ENCODE results near the gene KRT38. TPM values are rescaled to one million over a fixed set of nuclear protein-coding genes. Genes with fewer than 3 reads are reported as not detected.

The KRT38 gene
- total and polyA plus RNA-seq, 4 donors, result not detected

GRCh38 chr17:41464682-41465081 is 23.9 kb upstream of the KRT38 start:
- no peaks in the 10 kb centered on the region for H3K36me3 ChIP-seq (ENCODE audit: control insufficient read depth in 4 of 4, insufficient read depth in 3 of 4, low read depth in 1 of 4, low read length in 3 of 4)
- no peak overlapping the region for H3K4me3 ChIP-seq (ENCODE audit: low read depth in 1 of 3, low read length in 3 of 3)
- H3K4me1 ChIP-seq (ENCODE audit: control insufficient read depth in 4 of 4, insufficient read depth in 4 of 4, low read length in 3 of 4), result no peaks in the 10 kb centered on the region
- no peaks in the 10 kb centered on the region for H3K27me3 ChIP-seq (ENCODE audit: control insufficient read depth in 4 of 4, insufficient read depth in 4 of 4, low read length in 3 of 4)
- no peak for DNase-seq (ENCODE audit: low spot score)
- TF ChIP-seq SP1 (IDR thresholded peaks at IDR 0.05) (no peak), JUND (IDR thresholded peaks at IDR 0.05) (no peak), CTCF (IDR thresholded peaks at IDR 0.05; ENCODE audit: low read depth, low read length, missing input control) (no peak), GABPA (IDR thresholded peaks at IDR 0.05 in 1 of 2, conservative IDR thresholded peaks at IDR 0.05 in 1 of 2) (no peak), NR2F2 (IDR thresholded peaks at IDR 0.05) (no peak), ZBTB33 (IDR thresholded peaks at IDR 0.05) (no peak), YY1 (IDR thresholded peaks at IDR 0.05) (no peak), FOXA2 (IDR thresholded peaks at IDR 0.05) (no peak), MAX (IDR thresholded peaks at IDR 0.05) (no peak), REST (IDR thresholded peaks at IDR 0.05) (no peak), RXRA (IDR thresholded peaks at IDR 0.05) (no peak), HNF4A (conservative IDR thresholded peaks at IDR 0.05) (no peak), TAF1 (conservative IDR thresholded peaks at IDR 0.05) (no peak), RAD21 (IDR thresholded peaks at IDR 0.05) (no peak), FOXA1 (IDR thresholded peaks at IDR 0.05) (no peak), EGR1 (IDR thresholded peaks at IDR 0.05; ENCODE audit: low read depth in 2 of 2) (no peak), HNF4G (IDR thresholded peaks at IDR 0.05) (no peak)
- TF ChIP-seq, protein P1, sequence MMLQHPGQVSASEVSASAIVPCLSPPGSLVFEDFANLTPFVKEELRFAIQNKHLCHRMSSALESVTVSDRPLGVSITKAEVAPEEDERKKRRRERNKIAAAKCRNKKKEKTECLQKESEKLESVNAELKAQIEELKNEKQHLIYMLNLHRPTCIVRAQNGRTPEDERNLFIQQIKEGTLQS (IDR thresholded peaks at IDR 0.05), result no peak
- no peak overlapping the region for H3K27ac ChIP-seq (ENCODE audit: low read depth in 1 of 2, low read length in 2 of 2)
- H3K9ac ChIP-seq (ENCODE audit: low read depth in 1 of 2, low read length in 2 of 2), result no peak overlapping the region
- WGBS, result 68% methylated on average over 6 of the region's 6 CpGs
- H3K9me3 ChIP-seq (ENCODE audit: control insufficient read depth in 4 of 4, low read length in 3 of 4), result no peaks in the 10 kb centered on the region
